GM23338 (cell line): ENCODE results near the gene TMEM51. TPM values are rescaled to one million over a fixed set of nuclear protein-coding genes. Genes with fewer than 3 reads are reported as not detected.

ENCODE experiments used
- ATAC-seq: fragments of 200-7000 bp; cut with Tn5 transposase; 3 replicates; pipeline ENCODE4 v1.9.1; 2020
- DNase-seq: peaks from one replicate; pipeline ENCODE4 v3.0.0-alpha.2; 2015; ENCODE audit warnings: low spot score
- H2AFZ ChIP-seq: fragments of 200-600 bp; sonication (generic); 2 replicates; pipeline ENCODE4 v1.8.0; 2016; ENCODE audit warnings: antibody characterized with exemption, mild to moderate bottlenecking, moderate library complexity
- H3F3A ChIP-seq: fragments of 200-600 bp; sonication (generic); replicated peaks from 2 replicates; pipeline ENCODE4 v1.8.0; 2017; ENCODE audit warnings: antibody characterized with exemption, mixed run types, low read depth
- H3K27ac ChIP-seq: fragments of 200-600 bp; sonication (generic); 2 replicates; pipeline ENCODE4 v1.6.1; 2016; ENCODE audit warnings: low read depth
- H3K27me3 ChIP-seq: fragments of 200-600 bp; sonication (generic); 2 replicates; pipeline ENCODE4 v1.8.0; 2016; ENCODE audit warnings: mild to moderate bottlenecking, mixed run types, moderate library complexity; ENCODE audit not compliant: insufficient read depth
- H3K36me3 ChIP-seq: fragments of 200-600 bp; sonication (generic); 2 replicates; pipeline ENCODE4 v1.8.0; 2016; ENCODE audit warnings: mild to moderate bottlenecking; ENCODE audit not compliant: insufficient read depth
- H3K4me1 ChIP-seq: fragments of 200-600 bp; sonication (generic); 2 replicates; pipeline ENCODE4 v1.8.0; 2016; ENCODE audit warnings: mild to moderate bottlenecking, moderate library complexity; ENCODE audit not compliant: insufficient read depth
- H3K4me2 ChIP-seq: fragments of 200-600 bp; sonication (generic); 2 replicates; pipeline ENCODE4 v1.7.1; 2017; ENCODE audit warnings: mixed run types
- H3K4me3 ChIP-seq: fragments of 200-600 bp; sonication (generic); 2 replicates; pipeline ENCODE4 v1.6.1; 2016; ENCODE audit warnings: mixed run types
- H3K79me2 ChIP-seq: fragments of 200-600 bp; sonication (generic); replicated peaks from 2 replicates; pipeline ENCODE4 v1.8.0; 2017; ENCODE audit warnings: mild to moderate bottlenecking; ENCODE audit not compliant: insufficient read depth
- H3K9me2 ChIP-seq: fragments of 200-600 bp; sonication (generic); 2 replicates; pipeline ENCODE4 v1.8.0; 2017; ENCODE audit not compliant: insufficient read depth
- H4K20me1 ChIP-seq: fragments of 200-600 bp; sonication (generic); replicated peaks from 2 replicates; pipeline ENCODE4 v1.8.0; 2017; ENCODE audit warnings: mild to moderate bottlenecking; ENCODE audit not compliant: insufficient read depth
- H3K27ac Mint-ChIP-seq: 2 replicates; pipeline ENCODE4 v1.8.0; 2020; ENCODE audit warnings: inconsistent platforms, mild to moderate bottlenecking, moderate library complexity, mixed read lengths
- H3K27me3 Mint-ChIP-seq: 3 replicates; pipeline ENCODE4 v1.8.0; 2022; ENCODE audit warnings: low read depth, mild to moderate bottlenecking, moderate library complexity, mixed read lengths, inconsistent platforms; ENCODE audit not compliant: insufficient read depth, poor library complexity
- H3K36me3 Mint-ChIP-seq: 3 replicates; pipeline ENCODE4 v1.8.0; 2021; ENCODE audit warnings: low read depth, mild to moderate bottlenecking, inconsistent platforms, moderate library complexity, mixed read lengths
- H3K4me1 Mint-ChIP-seq: 3 replicates; pipeline ENCODE4 v1.8.0; 2020; ENCODE audit warnings: mild to moderate bottlenecking, inconsistent platforms, mixed read lengths
- H3K4me3 Mint-ChIP-seq: 3 replicates; pipeline ENCODE4 v1.8.0; 2021; ENCODE audit warnings: moderate library complexity, mild to moderate bottlenecking, inconsistent platforms, mixed read lengths
- H3K9me3 Mint-ChIP-seq: 3 replicates; pipeline ENCODE4 v1.8.0; 2020; ENCODE audit warnings: moderate library complexity, mild to moderate bottlenecking, inconsistent platforms, mixed read lengths
- CTCF ChIP-seq, 2 experiments: fragments of 200-600 bp in 1 of 2; sonication (generic) in 1 of 2; conservative IDR thresholded peaks; 2 replicates each; pipeline versions ENCODE4 v1.5.1 to v1.6.1; 2016 to 2017; ENCODE audit warnings: antibody characterized with exemption in 2 of 2, low read depth in 2 of 2, mild to moderate bottlenecking in 2 of 2, moderate library complexity in 1 of 2
- EZH2 ChIP-seq: fragments of 200-600 bp; sonication (generic); IDR thresholded peaks from one replicate; pipeline ENCODE4 v1.8.0; 2017; ENCODE audit warnings: antibody characterized with exemption, mild to moderate bottlenecking, low read depth; ENCODE audit not compliant: unreplicated experiment
- JUNB ChIP-seq: IDR thresholded peaks from one replicate; pipeline ENCODE4 v1.6.1; 2016; ENCODE audit warnings: antibody characterized with exemption; ENCODE audit not compliant: unreplicated experiment
- NANOG ChIP-seq: IDR thresholded peaks from 2 replicates; pipeline ENCODE4 v1.6.1; 2016; ENCODE audit warnings: antibody characterized with exemption, borderline replicate concordance
- REST ChIP-seq: IDR thresholded peaks from one replicate; pipeline ENCODE4 v1.6.1; 2018; ENCODE audit warnings: antibody characterized with exemption; ENCODE audit not compliant: unreplicated experiment
- STAT1 ChIP-seq: IDR thresholded peaks from one replicate; pipeline ENCODE4 v1.6.1; 2016; ENCODE audit warnings: antibody characterized with exemption; ENCODE audit not compliant: unreplicated experiment
- ZNF114 ChIP-seq: fragments of 250-450 bp; sonication (Bioruptor Pico); IDR thresholded peaks from 2 replicates; pipeline ENCODE4 v1.5.0; 2020; ENCODE audit warnings: mild to moderate bottlenecking, moderate library complexity
- ZNF331 ChIP-seq: fragments of 250-450 bp; sonication (Bioruptor Pico); IDR thresholded peaks from 2 replicates; pipeline ENCODE4 v1.5.0; 2020; ENCODE audit warnings: low read depth, mild to moderate bottlenecking, moderate library complexity
- ZNF462 ChIP-seq: fragments of 250-450 bp; sonication (Bioruptor Pico); IDR thresholded peaks from 2 replicates; pipeline ENCODE4 v1.5.0; 2020; ENCODE audit warnings: mild to moderate bottlenecking, moderate library complexity
- polyA plus RNA-seq: library from polyadenylated mRNA; unstranded; fragments of >200 nt; fragmentation: Nextera tagmentation; extraction: Ambion mirVana; gene quantifications from 2 replicates; pipeline ENCODE4 v1.2.1, GENCODE V29; 2016
- total RNA-seq: library from RNA; depleted of rRNA; stranded (reverse); fragments of >200 nt; shearing (Covaris generic); gene quantifications from 2 replicates; pipeline ENCODE4 v1.2.3, GENCODE V29; 2014

The TMEM51 gene
- total and polyA plus RNA-seq, 2 experiments from 2014 or later: 4.0 to 5.2 TPM

- TF ChIP-seq ZNF462 (CRISPR knock-in tag) (no peak), ZNF114 (CRISPR knock-in tag) (no peak), STAT1 (no peak), CTCF (conservative IDR thresholded peaks at IDR 0.05; ENCODE audit: low read depth in 2 of 2) (no peak), JUNB (no peak), EZH2 (no peak), NANOG (no peak)
Observed at GRCh38 chr1:15115542-15116330, 37.8 kb upstream of the TMEM51 start (continued).

- no peak overlapping the region for H3K27ac Mint-ChIP-seq
- DNase-seq: no peak
- Histone ChIP-seq H3K79me2 (no peaks in the 10 kb centered on the region), H3K4me1 (peaks cover 4% of the 10 kb centered on the region), H2AFZ (no peak overlapping the region), H3K4me2 (no peak overlapping the region), H4K20me1 (no peaks in the 10 kb centered on the region), H3K27me3 (no peaks in the 10 kb centered on the region), H3K9me2 (no peaks in the 10 kb centered on the region), H3K4me3 (no peak overlapping the region), H3K36me3 (no peaks in the 10 kb centered on the region), H3F3A (no peaks in the 10 kb centered on the region), H3K27ac (no peak overlapping the region)
- H3K9me3 Mint-ChIP-seq: no peaks in the 10 kb centered on the region
- no peak overlapping the region for H3K4me3 Mint-ChIP-seq
- peaks cover 17% of the 10 kb centered on the region for H3K4me1 Mint-ChIP-seq
- no peaks in the 10 kb centered on the region for H3K36me3 Mint-ChIP-seq
- ATAC-seq: no peak
- TF ChIP-seq REST (no peak), ZNF331 (CRISPR knock-in tag) (no peak)
- peaks cover 15% of the 10 kb centered on the region for H3K27me3 Mint-ChIP-seq
Observed at GRCh38 chr1:15116966-15117365, 36.6 kb upstream of the TMEM51 start.
